Tibial artery (tissue), 4 donors: ENCODE measurements around the gene HIPK2.

Experiments used
- DNase-seq, 2 donors: peaks; one replicate each; pipeline ENCODE4 v3.0.0-alpha.2; 2019
- H3K27ac ChIP-seq, 2 donors: fragments of 200-600 bp; sonication (generic) in 1 of 2; 1 replicate in 1 of 2; 2 replicates in 1 of 2; pipeline ENCODE4 v1.5.1; 2018 to 2019; ENCODE audit warnings: mild to moderate bottlenecking in 1 of 2
- H3K27me3 ChIP-seq, 2 donors: fragments of 200-600 bp; sonication (generic) in 1 of 2; one replicate each; pipeline versions ENCODE4 v1.5.1 to v1.6.0; 2016 to 2019
- H3K36me3 ChIP-seq, 3 donors: fragments of 200-600 bp; sonication (generic) in 2 of 3; one replicate each; pipeline ENCODE4 v1.5.1; 2016 to 2019; ENCODE audit warnings: mild to moderate bottlenecking in 2 of 3
- H3K4me1 ChIP-seq, 4 donors: fragments of 200-600 bp; sonication (generic) in 2 of 4; 1 replicate in 3 of 4; 2 replicates in 1 of 4; pipeline ENCODE4 v1.5.1; 2016 to 2019
- H3K4me3 ChIP-seq, 2 donors: fragments of 200-600 bp; sonication (generic) in 1 of 2; 1 replicate in 1 of 2; 2 replicates in 1 of 2; pipeline ENCODE4 v1.5.1; 2018 to 2019; ENCODE audit warnings: mild to moderate bottlenecking in 2 of 2
- H3K9me3 ChIP-seq, 3 donors: fragments of 200-600 bp; sonication (generic) in 1 of 3; one replicate each; pipeline ENCODE4 v1.5.1; 2016 to 2019
- CTCF ChIP-seq, 2 experiments: fragments of 200-600 bp in 1 of 2; fragments of 450-650 bp in 1 of 2; IDR thresholded peaks; one replicate each; pipeline ENCODE4 v1.5.1; 2017 to 2019; ENCODE audit warnings: antibody characterized with exemption in 2 of 2, mild to moderate bottlenecking in 1 of 2, moderate library complexity in 1 of 2
- intact Hi-C: fragments of 100-400 bp; cut with DNase I; formaldehyde crosslinking; loops from one replicate; pipeline ENCODE4 v1.15.0; 2023; ENCODE audit warnings: low total_unique reads

The HIPK2 gene

GRCh38 chr7:139687211-139687954 is 90.4 kb downstream of the HIPK2 start:
- Histone ChIP-seq H3K27me3 (no peaks in the 10 kb centered on the region), H3K36me3 (peaks cover 12 to 15% (median 12%) of the 10 kb centered on the region in 3 donors), H3K4me3 (no peak overlapping the region), H3K27ac (no peak overlapping the region), H3K9me3 (peaks cover 0 to 9% (median 0%) of the 10 kb centered on the region in 3 donors), H3K4me1 (peaks cover 0 to 43% (median 28%) of the 10 kb centered on the region in 4 donors)
- no peak for DNase-seq
- TF ChIP-seq CTCF (IDR thresholded peaks at IDR 0.05): no peak
- intact Hi-C loops: loop anchor here (10.0 kb wide), 1 partner anchor 87 kb away; the partner anchor contains the start of gene HIPK2

GRCh38 chr7:139683137-139683921 is 94.5 kb downstream of the HIPK2 start:
- H3K27ac ChIP-seq: peak overlapping the region; percentile 89 to 92

GRCh38 chr7:139682136-139683013 is 95.4 kb downstream of the HIPK2 start:
- peaks cover 0 to 6% (median 0%) of the 10 kb centered on the region in 3 donors for H3K36me3 ChIP-seq
- DNase-seq: no peak
- no peak for TF ChIP-seq CTCF (IDR thresholded peaks at IDR 0.05)
- no peak overlapping the region for H3K4me3 ChIP-seq
- H3K27ac ChIP-seq: peak overlapping the region; percentile 89 to 92
- H3K4me1 ChIP-seq: peaks cover 0 to 61% (median 52%) of the 10 kb centered on the region in 4 donors
- peaks cover 0 to 9% (median 0%) of the 10 kb centered on the region in 3 donors for H3K9me3 ChIP-seq
- no peaks in the 10 kb centered on the region for H3K27me3 ChIP-seq
- intact Hi-C loops: loop anchor here (5.0 to 10.0 kb wide), 2 partner anchors 40 to 92 kb away; partner anchors contain the start of gene HIPK2

More at GRCh38 chr7:139683137-139683921, 94.5 kb downstream of the HIPK2 start:
- H3K27me3 ChIP-seq: no peaks in the 10 kb centered on the region
- H3K36me3 ChIP-seq: peaks cover 0 to 6% (median 0%) of the 10 kb centered on the region in 3 donors
- peaks cover 0 to 9% (median 0%) of the 10 kb centered on the region in 3 donors for H3K9me3 ChIP-seq
- no peak overlapping the region for H3K4me3 ChIP-seq
- TF ChIP-seq CTCF (IDR thresholded peaks at IDR 0.05): no peak
- intact Hi-C loops: loop anchor here (5.0 to 10.0 kb wide), 2 partner anchors 39 to 91 kb away; partner anchors contain the start of gene HIPK2
- peaks cover 0 to 61% (median 52%) of the 10 kb centered on the region in 4 donors for H3K4me1 ChIP-seq
- DNase-seq: no peak

GRCh38 chr7:139681812-139682135 is 96.0 kb downstream of the HIPK2 start:
- Histone ChIP-seq H3K27ac (peak overlapping the region; percentile 89 to 92), H3K4me1 (peaks cover 0 to 61% (median 52%) of the 10 kb centered on the region in 4 donors)

More at GRCh38 chr7:139681812-139682135, 96.0 kb downstream of the HIPK2 start:
- TF ChIP-seq CTCF (IDR thresholded peaks at IDR 0.05): no peak
- no peak for DNase-seq
- Histone ChIP-seq H3K36me3 (peaks cover 0 to 6% (median 0%) of the 10 kb centered on the region in 3 donors), H3K27me3 (no peaks in the 10 kb centered on the region), H3K9me3 (peaks cover 0 to 9% (median 0%) of the 10 kb centered on the region in 3 donors), H3K4me3 (no peak overlapping the region)
- intact Hi-C loops: loop anchor here (5.0 to 10.0 kb wide), 2 partner anchors 41 to 93 kb away; partner anchors contain the start of gene HIPK2
